Measurements from ENCODE around the gene DLL3. TPM values are rescaled to one million over a fixed set of nuclear protein-coding genes. Genes with fewer than 3 reads are reported as not detected.

DLL3 gene
- total RNA-seq, 1 donor from 2014 or later = 2.7 TPM

DNA sequence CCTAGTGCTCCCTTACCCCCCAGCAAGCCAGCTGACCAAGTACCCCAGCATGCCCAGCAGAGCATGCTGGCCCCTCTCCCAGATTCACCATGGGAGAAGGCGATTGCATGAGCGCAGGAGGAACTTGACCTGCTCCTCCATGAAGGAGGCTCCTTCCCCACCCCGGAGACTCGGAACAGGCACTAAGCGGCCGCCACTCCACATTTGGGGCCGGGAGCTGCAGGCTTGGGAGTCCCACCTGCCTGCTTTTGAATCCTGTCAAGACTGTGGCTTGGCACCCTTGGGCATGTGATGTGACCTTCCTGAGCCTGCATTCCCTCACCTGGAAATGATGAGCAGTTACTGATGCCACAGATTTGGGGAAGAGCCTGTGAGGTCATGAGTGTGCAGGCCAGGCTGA, 30.8 kb upstream of the DLL3 start:
- TF ChIP-seq, protein P1, sequence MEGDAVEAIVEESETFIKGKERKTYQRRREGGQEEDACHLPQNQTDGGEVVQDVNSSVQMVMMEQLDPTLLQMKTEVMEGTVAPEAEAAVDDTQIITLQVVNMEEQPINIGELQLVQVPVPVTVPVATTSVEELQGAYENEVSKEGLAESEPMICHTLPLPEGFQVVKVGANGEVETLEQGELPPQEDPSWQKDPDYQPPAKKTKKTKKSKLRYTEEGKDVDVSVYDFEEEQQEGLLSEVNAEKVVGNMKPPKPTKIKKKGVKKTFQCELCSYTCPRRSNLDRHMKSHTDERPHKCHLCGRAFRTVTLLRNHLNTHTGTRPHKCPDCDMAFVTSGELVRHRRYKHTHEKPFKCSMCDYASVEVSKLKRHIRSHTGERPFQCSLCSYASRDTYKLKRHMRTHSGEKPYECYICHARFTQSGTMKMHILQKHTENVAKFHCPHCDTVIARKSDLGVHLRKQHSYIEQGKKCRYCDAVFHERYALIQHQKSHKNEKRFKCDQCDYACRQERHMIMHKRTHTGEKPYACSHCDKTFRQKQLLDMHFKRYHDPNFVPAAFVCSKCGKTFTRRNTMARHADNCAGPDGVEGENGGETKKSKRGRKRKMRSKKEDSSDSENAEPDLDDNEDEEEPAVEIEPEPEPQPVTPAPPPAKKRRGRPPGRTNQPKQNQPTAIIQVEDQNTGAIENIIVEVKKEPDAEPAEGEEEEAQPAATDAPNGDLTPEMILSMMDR (conservative IDR thresholded peaks at IDR 0.05) = no peak
- peaks cover 20% of the 10 kb centered on the region for H3K36me3 Mint-ChIP-seq
- H3K9me3 Mint-ChIP-seq = no peaks in the 10 kb centered on the region
- H3K4me3 Mint-ChIP-seq = no peak overlapping the region
- DNase-seq (ENCODE audit: extremely low spot score, unreplicated experiment) = no peak
- H3K27ac Mint-ChIP-seq = no peak overlapping the region
- no peaks in the 10 kb centered on the region for H3K27me3 Mint-ChIP-seq
- H3K4me1 Mint-ChIP-seq (ENCODE audit: unreplicated experiment) = no peaks in the 10 kb centered on the region

DNA sequence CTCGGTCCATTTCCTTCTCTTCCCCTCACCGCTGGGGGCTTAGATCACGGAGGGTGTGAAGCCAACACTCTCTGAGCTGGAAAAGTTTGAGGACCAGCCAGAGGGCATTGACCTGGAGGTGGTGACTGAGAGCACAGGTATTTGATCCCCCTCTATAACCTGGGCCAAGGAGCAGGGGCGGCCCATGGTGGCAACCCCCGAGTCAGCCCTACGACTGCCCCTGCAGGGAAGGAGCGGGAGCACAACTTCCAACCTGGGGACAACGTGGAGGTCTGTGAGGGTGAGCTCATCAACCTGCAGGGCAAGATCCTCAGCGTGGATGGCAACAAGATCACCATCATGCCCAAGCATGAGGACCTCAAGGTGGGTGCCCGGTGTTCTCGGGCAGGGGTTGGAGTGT, 29.7 kb upstream of the DLL3 start:
- Mint-ChIP-seq H3K27ac (no peak overlapping the region), H3K4me3 (no peak overlapping the region), H3K27me3 (no peaks in the 10 kb centered on the region), H3K9me3 (no peaks in the 10 kb centered on the region), H3K36me3 (peaks cover 20% of the 10 kb centered on the region), H3K4me1 (ENCODE audit: unreplicated experiment) (no peaks in the 10 kb centered on the region)
- TF ChIP-seq, protein P1 (conservative IDR thresholded peaks at IDR 0.05) = no peak
- no peak for DNase-seq (ENCODE audit: extremely low spot score, unreplicated experiment)

DNA sequence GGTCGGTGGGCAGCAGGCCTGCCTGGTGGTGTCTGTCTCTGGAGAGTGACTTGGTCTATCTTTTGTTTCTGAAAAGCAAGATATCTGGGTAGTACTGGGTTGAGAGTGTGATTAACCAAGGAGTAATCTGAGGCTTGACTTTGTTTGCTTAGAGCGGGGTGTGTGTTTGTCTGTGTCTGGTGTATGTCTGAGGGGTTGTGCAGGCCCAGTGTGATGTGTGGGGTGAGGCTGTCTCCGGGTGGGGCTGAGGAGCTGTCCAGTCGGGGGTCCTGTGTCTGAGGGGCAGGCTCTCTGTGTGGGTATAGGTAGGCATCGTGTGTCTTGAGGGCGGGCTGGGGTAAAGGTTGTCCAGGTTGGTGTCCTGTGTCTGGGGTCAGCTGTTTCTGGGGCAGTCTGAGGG, 29.2 kb upstream of the DLL3 start:
- DNase-seq (ENCODE audit: extremely low spot score, unreplicated experiment) = no peak
- H3K9me3 Mint-ChIP-seq = no peaks in the 10 kb centered on the region
- H3K4me3 Mint-ChIP-seq = no peak overlapping the region
- no peaks in the 10 kb centered on the region for H3K27me3 Mint-ChIP-seq
- no peak overlapping the region for H3K27ac Mint-ChIP-seq
- H3K4me1 Mint-ChIP-seq (ENCODE audit: unreplicated experiment) = no peaks in the 10 kb centered on the region
- TF ChIP-seq, protein P1 (conservative IDR thresholded peaks at IDR 0.05) = no peak
- H3K36me3 Mint-ChIP-seq = peaks cover 22% of the 10 kb centered on the region

DNA sequence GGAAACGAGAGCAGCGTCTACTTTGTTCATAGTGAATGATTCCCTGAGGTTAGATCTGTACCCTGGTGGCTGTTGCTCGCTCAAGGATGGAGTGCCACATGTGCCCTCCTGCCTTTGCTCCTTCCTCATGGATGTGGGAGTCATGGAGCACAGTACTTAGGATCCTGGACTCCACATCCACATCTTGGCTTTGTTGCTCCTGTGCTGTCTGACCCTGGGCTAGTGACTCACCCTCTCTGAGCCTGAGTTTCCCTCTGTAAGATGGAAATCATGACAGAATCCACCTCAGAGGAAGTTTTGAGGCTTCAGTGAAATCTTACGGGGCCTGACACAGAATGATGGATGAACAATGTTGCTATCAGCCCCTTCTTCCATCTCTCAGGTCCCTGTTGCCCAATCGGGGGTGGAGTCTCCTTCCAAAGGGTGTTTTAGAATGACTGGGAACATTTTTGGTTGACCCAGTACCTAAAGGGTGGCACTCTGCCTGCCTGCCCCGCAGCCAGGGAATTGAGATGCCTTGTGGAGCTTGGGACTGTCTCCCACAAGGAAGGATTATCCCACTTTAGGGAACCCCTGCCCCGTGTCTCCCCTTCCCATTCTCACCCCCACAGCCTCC, 27.9 kb upstream of the DLL3 start:
- no peak for DNase-seq (ENCODE audit: extremely low spot score, unreplicated experiment)
- Mint-ChIP-seq H3K9me3 (no peaks in the 10 kb centered on the region), H3K4me3 (no peak overlapping the region), H3K4me1 (ENCODE audit: unreplicated experiment) (no peaks in the 10 kb centered on the region), H3K27ac (no peak overlapping the region), H3K27me3 (no peaks in the 10 kb centered on the region), H3K36me3 (peaks cover 18% of the 10 kb centered on the region)
- TF ChIP-seq, protein P1 (conservative IDR thresholded peaks at IDR 0.05) = no peak

DNA sequence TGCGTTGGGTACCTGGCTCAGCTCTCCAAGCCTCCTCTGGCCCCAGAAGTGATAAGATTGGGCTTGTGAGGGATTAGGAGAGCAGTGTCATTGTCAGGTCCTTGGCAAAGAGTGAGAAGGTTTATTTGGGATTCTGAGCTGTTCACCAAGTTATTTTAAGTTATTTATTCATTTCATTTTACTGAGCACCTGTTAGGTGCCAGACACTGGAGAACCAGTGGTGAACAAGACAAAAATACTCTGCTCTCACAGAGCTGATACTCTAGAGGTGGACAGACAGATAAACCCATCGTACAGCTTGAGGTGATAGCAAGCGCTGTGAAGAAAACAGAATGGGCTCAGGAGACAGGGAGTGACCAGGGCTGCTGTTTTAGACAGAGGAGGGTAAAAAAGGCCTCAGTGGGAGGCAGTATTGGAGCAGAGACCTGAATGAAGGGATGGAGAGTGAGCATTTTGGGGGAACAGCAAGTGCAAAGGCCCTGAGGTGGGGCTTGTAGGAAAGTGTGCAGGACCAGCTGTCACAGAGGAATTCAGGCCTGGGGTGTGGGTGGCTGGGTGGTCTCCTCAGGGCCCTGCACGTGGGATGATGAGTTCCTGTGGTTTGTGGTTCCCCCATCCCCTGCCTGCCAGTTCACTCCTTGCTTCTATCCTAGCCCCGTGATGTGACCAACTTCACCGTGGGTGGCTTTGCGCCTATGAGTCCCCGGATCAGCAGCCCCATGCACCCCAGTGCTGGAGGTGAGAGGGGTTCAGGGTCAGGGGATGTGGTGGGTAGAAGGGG, 26.8 kb upstream of the DLL3 start:
- H3K27me3 Mint-ChIP-seq = no peaks in the 10 kb centered on the region
- H3K4me3 Mint-ChIP-seq = no peak overlapping the region
- TF ChIP-seq, protein P1 (conservative IDR thresholded peaks at IDR 0.05) = no peak
- no peaks in the 10 kb centered on the region for H3K9me3 Mint-ChIP-seq
- peaks cover 24% of the 10 kb centered on the region for H3K36me3 Mint-ChIP-seq
- no peak overlapping the region for H3K27ac Mint-ChIP-seq
- no peak for DNase-seq (ENCODE audit: extremely low spot score, unreplicated experiment)
- H3K4me1 Mint-ChIP-seq (ENCODE audit: unreplicated experiment) = no peaks in the 10 kb centered on the region
